ENCODE results near the gene KIF16B. TPM values are rescaled to one million over a fixed set of nuclear protein-coding genes. Genes with fewer than 3 reads are reported as not detected.
A peak's percentile ranks its signal among the peaks of the same experiment; 100 is the strongest.

KIF16B gene
- total and polyA plus RNA-seq, 9 of the 15 experiments (the other 6 are each of a cell fraction or from before 2014, with no cell fraction given), result 1.00 to 10.6 (median 8.5) TPM

DNA sequence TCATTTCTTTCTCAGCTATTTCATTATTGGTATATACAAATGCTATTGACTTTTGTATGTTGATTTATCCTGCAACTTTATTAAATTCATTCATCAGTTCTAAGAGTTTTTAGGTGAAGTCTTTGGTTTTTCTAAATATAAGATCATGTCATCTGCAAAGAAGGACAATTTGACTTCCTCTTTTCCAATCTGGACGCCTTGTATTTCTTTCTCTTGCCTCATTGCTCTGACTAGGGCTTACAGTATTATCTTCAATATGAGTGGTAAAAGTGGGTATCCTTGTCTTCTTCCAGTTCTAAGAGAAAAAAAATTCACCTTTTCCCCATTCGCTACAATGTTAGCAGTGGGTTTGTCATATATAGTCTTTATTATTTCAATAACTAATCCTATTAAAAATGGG lies 38.0 kb downstream of the KIF16B start:
- intact Hi-C loops (cut with micrococcal nuclease), result no loop called here
- ChIA-PET POLR2A (no interaction called here), CTCF (ENCODE audit: low intra/inter-chr PET ratio) (no interaction called here)
- ATAC-seq (no peak), FAIRE-seq (no peak), DNase-seq (ENCODE audit: extremely low read depth in 1 of 4, low spot score in 3 of 4) (no peak)
- Histone ChIP-seq H3K27ac (ENCODE audit: extremely low read depth, low read depth, low read length) (no peak overlapping the region), H3K9me3 (replicated peaks; ENCODE audit: control insufficient read depth, insufficient read depth, low read depth, low read length) (no peaks in the 10 kb centered on the region), H3K4me2 (ENCODE audit: insufficient read depth, low read length) (no peak overlapping the region), H4K20me1 (replicated peaks; ENCODE audit: control insufficient read depth, insufficient read depth, low read length) (no peaks in the 10 kb centered on the region), H3K27me3 (ENCODE audit: control insufficient read depth in 2 of 2, insufficient read depth in 2 of 2, low read length in 2 of 2) (no peaks in the 10 kb centered on the region), H3K79me2 (ENCODE audit: control insufficient read depth, insufficient read depth, low read length) (no peaks in the 10 kb centered on the region), H3K4me1 (replicated peaks in 1 of 2; ENCODE audit: control insufficient read depth in 2 of 2, insufficient read depth in 2 of 2, low read length in 2 of 2) (no peaks in the 10 kb centered on the region), H3K36me3 (ENCODE audit: control insufficient read depth, insufficient read depth, low read length) (no peaks in the 10 kb centered on the region), H3K9ac (ENCODE audit: insufficient read depth in 1 of 2, low read depth in 2 of 2, low read length in 2 of 2) (no peak overlapping the region), H3K4me3 (no peak overlapping the region), H3K9me1 (ENCODE audit: control insufficient read depth, insufficient read depth, low read length) (no peaks in the 10 kb centered on the region), H2AFZ (ENCODE audit: low read depth, low read length) (no peak overlapping the region)
- TF ChIP-seq ZBED1 (IDR thresholded peaks at IDR 0.05) (no peak), ZNF408 (CRISPR knock-in tag; IDR thresholded peaks at IDR 0.05; ENCODE audit: low read depth) (no peak), SPI1 (IDR thresholded peaks at IDR 0.05; ENCODE audit: borderline replicate concordance, low read depth, low read length) (peak; percentile 68), CEBPG (CRISPR knock-in tag; IDR thresholded peaks at IDR 0.05) (peak; percentile 33; the same call in 1 of the 2 replicates), CEBPG (tag; conservative IDR thresholded peaks at IDR 0.05 in 1 of 2, IDR thresholded peaks at IDR 0.05 in 1 of 2) (0 out of 4 replicates have a peak, but pooled peaks have one; percentile 16 to 34)
- TF ChIP-seq, protein P1, sequence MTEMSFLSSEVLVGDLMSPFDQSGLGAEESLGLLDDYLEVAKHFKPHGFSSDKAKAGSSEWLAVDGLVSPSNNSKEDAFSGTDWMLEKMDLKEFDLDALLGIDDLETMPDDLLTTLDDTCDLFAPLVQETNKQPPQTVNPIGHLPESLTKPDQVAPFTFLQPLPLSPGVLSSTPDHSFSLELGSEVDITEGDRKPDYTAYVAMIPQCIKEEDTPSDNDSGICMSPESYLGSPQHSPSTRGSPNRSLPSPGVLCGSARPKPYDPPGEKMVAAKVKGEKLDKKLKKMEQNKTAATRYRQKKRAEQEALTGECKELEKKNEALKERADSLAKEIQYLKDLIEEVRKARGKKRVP (CRISPR knock-in tag; IDR thresholded peaks at IDR 0.05), result peak; percentile 62; the same call in 1 of the 2 replicates
- TF ChIP-seq, protein P2, sequence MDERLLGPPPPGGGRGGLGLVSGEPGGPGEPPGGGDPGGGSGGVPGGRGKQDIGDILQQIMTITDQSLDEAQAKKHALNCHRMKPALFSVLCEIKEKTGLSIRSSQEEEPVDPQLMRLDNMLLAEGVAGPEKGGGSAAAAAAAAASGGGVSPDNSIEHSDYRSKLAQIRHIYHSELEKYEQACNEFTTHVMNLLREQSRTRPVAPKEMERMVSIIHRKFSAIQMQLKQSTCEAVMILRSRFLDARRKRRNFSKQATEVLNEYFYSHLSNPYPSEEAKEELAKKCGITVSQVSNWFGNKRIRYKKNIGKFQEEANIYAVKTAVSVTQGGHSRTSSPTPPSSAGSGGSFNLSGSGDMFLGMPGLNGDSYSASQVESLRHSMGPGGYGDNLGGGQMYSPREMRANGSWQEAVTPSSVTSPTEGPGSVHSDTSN (CRISPR knock-in tag; IDR thresholded peaks at IDR 0.05; ENCODE audit: low read depth), result no peak
- TF ChIP-seq, protein P2 (tag; conservative IDR thresholded peaks at IDR 0.05; ENCODE audit: low read depth), result no peak
- in situ Hi-C loops (cut with MboI), result no loop called here
- WGBS (ENCODE audit: insufficient coverage, low coverage, missing lambda C conversion rate), result 55% methylated on average over 2 of the region's 2 CpGs
- no TSS peak for BruUV-seq (replicated peaks)
